Right lobe of liver (tissue), 4 donors: ENCODE data around the gene LDLRAD4.

Experiments
- POLR2A ChIP-seq: fragments of 450-650 bp; IDR thresholded peaks from one replicate; pipeline ENCODE4 v1.6.1; 2017; ENCODE audit warnings: antibody characterized with exemption, mild to moderate bottlenecking
- TF ChIP-seq, protein P1 (sequence below), 4 donors: fragments of 200-600 bp in 3 of 4; fragments of 450-650 bp in 1 of 4; IDR thresholded peaks; one replicate each; pipeline versions ENCODE4 v1.5.1 to v1.8.0; 2016 to 2022; ENCODE audit warnings: antibody characterized with exemption in 4 of 4, mild to moderate bottlenecking in 2 of 4
- donor health status: DM: no; HTN: no; CAD: no.
- donor health status: DM: no; HTN: no; CAD: no.
- donor health status: DM: no; HTN: yes; CAD: no.

DNA sequence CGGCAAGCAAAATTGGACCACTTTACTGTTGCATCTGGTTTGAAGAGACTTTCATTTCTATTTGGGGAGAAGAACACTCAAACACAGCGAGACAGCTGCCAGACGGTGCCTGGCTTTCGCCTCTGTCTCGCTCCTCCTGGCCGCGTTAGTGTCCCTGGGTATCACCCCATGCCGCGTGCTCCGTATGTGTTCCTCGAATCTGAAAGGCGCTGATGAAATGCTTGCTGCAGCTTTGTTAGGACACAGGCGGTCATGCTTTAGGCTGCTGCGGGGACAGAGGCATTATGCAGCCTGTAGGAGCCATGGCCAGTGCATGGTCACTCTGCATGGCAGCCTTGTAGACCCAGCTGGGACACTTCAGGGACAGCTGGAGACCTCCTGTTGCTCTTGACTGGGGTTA lies 53.9 kb downstream of the LDLRAD4 start:
- no peak for TF ChIP-seq POLR2A
- TF ChIP-seq, protein P1, sequence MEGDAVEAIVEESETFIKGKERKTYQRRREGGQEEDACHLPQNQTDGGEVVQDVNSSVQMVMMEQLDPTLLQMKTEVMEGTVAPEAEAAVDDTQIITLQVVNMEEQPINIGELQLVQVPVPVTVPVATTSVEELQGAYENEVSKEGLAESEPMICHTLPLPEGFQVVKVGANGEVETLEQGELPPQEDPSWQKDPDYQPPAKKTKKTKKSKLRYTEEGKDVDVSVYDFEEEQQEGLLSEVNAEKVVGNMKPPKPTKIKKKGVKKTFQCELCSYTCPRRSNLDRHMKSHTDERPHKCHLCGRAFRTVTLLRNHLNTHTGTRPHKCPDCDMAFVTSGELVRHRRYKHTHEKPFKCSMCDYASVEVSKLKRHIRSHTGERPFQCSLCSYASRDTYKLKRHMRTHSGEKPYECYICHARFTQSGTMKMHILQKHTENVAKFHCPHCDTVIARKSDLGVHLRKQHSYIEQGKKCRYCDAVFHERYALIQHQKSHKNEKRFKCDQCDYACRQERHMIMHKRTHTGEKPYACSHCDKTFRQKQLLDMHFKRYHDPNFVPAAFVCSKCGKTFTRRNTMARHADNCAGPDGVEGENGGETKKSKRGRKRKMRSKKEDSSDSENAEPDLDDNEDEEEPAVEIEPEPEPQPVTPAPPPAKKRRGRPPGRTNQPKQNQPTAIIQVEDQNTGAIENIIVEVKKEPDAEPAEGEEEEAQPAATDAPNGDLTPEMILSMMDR (IDR thresholded peaks at IDR 0.05), result no peak
